ENCODE data around the gene BRCA1. TPM values are rescaled to one million over a fixed set of nuclear protein-coding genes. Genes with fewer than 3 reads are reported as not detected.
"Not testable (repeated sequence)": the region's sequence is repeated elsewhere in the genome, so short reads cannot be mapped to it uniquely, and the experiment has no call there.

The BRCA1 gene
- total RNA-seq, 2 donors from 2014 or later = 41.6 to 111 TPM

- no peak for DNase-seq (ENCODE audit: low spot score)
- Mint-ChIP-seq H3K27me3 (no peaks in the 10 kb centered on the region), H3K36me3 (peaks cover 16% of the 10 kb centered on the region), H3K9me3 (no peaks in the 10 kb centered on the region), H3K27ac (no peak overlapping the region), H3K4me3 (no peak overlapping the region), H3K4me1 (ENCODE audit: low read depth in 2 of 2) (peaks cover 2 to 4% of the 10 kb centered on the region in 2 donors)
- ATAC-seq = no peak
These were observed 6.2 kb downstream of the BRCA1 start for GRCh38 chr17:43118679-43119615.

- ATAC-seq = no peak
- H3K27ac Mint-ChIP-seq = no peak overlapping the region
- H3K4me3 Mint-ChIP-seq = no peak overlapping the region
- peaks cover 12% of the 10 kb centered on the region for H3K36me3 Mint-ChIP-seq
- H3K4me1 Mint-ChIP-seq (ENCODE audit: low read depth in 2 of 2) = no peaks in the 10 kb centered on the region
- no peaks in the 10 kb centered on the region for H3K9me3 Mint-ChIP-seq
- no peak for DNase-seq (ENCODE audit: low spot score)
- no peaks in the 10 kb centered on the region for H3K27me3 Mint-ChIP-seq
These were observed 11.0 kb downstream of the BRCA1 start for GRCh38 chr17:43114151-43114552.

- H3K9me3 Mint-ChIP-seq = no peaks in the 10 kb centered on the region
- DNase-seq (ENCODE audit: low spot score) (no peak), ATAC-seq (no peak)
- no peaks in the 10 kb centered on the region for H3K27me3 Mint-ChIP-seq
- H3K4me3 Mint-ChIP-seq = no peak overlapping the region
- H3K27ac Mint-ChIP-seq = no peak overlapping the region
- peaks cover 6% of the 10 kb centered on the region for H3K36me3 Mint-ChIP-seq
- H3K4me1 Mint-ChIP-seq (ENCODE audit: low read depth in 2 of 2) = no peaks in the 10 kb centered on the region
These were observed 18.6 kb downstream of the BRCA1 start for GRCh38 chr17:43106552-43106951.

- DNase-seq (ENCODE audit: low spot score) (no peak), ATAC-seq (no peak)
- no peaks in the 10 kb centered on the region for H3K4me1 Mint-ChIP-seq (ENCODE audit: low read depth in 2 of 2)
- H3K4me3 Mint-ChIP-seq = no peak overlapping the region
- no peaks in the 10 kb centered on the region for H3K9me3 Mint-ChIP-seq
- peaks cover 6% of the 10 kb centered on the region for H3K36me3 Mint-ChIP-seq
- H3K27ac Mint-ChIP-seq = no peak overlapping the region
- no peaks in the 10 kb centered on the region for H3K27me3 Mint-ChIP-seq
These were observed 20.0 kb downstream of the BRCA1 start for GRCh38 chr17:43105146-43105545.

GRCh38 chr17:43104665-43105064 is 20.5 kb downstream of the BRCA1 start:
- Mint-ChIP-seq H3K4me3 (no peak overlapping the region), H3K9me3 (no peaks in the 10 kb centered on the region), H3K27ac (no peak overlapping the region), H3K27me3 (no peaks in the 10 kb centered on the region), H3K4me1 (ENCODE audit: low read depth in 2 of 2) (no peaks in the 10 kb centered on the region), H3K36me3 (peaks cover 6% of the 10 kb centered on the region)
- no peak for DNase-seq (ENCODE audit: low spot score)
- ATAC-seq = no peak

GRCh38 chr17:43095364-43095763 is 29.8 kb downstream of the BRCA1 start:
- H3K36me3 Mint-ChIP-seq = peaks cover 26% of the 10 kb centered on the region
- not testable (repeated sequence) for H3K4me3 Mint-ChIP-seq; ATAC-seq; DNase-seq (ENCODE audit: low spot score); H3K9me3 Mint-ChIP-seq; H3K27ac Mint-ChIP-seq; H3K27me3 Mint-ChIP-seq; H3K4me1 Mint-ChIP-seq (ENCODE audit: low read depth in 2 of 2)

- ATAC-seq (no peak), DNase-seq (ENCODE audit: low spot score) (no peak)
- H3K27me3 Mint-ChIP-seq = no peaks in the 10 kb centered on the region
- no peak overlapping the region for H3K4me3 Mint-ChIP-seq
- no peaks in the 10 kb centered on the region for H3K4me1 Mint-ChIP-seq (ENCODE audit: low read depth in 2 of 2)
- H3K36me3 Mint-ChIP-seq = peaks cover 26% of the 10 kb centered on the region
- H3K9me3 Mint-ChIP-seq = no peaks in the 10 kb centered on the region
- no peak overlapping the region for H3K27ac Mint-ChIP-seq
These were observed 30.9 kb downstream of the BRCA1 start for GRCh38 chr17:43094129-43094835.

- no peaks in the 10 kb centered on the region for H3K27me3 Mint-ChIP-seq
- H3K9me3 Mint-ChIP-seq = no peaks in the 10 kb centered on the region
- ATAC-seq (no peak), DNase-seq (ENCODE audit: low spot score) (no peak)
- no peak overlapping the region for H3K4me3 Mint-ChIP-seq
- H3K27ac Mint-ChIP-seq = no peak overlapping the region
- no peaks in the 10 kb centered on the region for H3K4me1 Mint-ChIP-seq (ENCODE audit: low read depth in 2 of 2)
- peaks cover 26% of the 10 kb centered on the region for H3K36me3 Mint-ChIP-seq
These were observed 32.3 kb downstream of the BRCA1 start for GRCh38 chr17:43092901-43093300.

- H3K4me1 Mint-ChIP-seq (ENCODE audit: low read depth in 2 of 2) = no peaks in the 10 kb centered on the region
- H3K27me3 Mint-ChIP-seq = no peaks in the 10 kb centered on the region
- ATAC-seq = no peak
- H3K27ac Mint-ChIP-seq = no peak overlapping the region
- peaks cover 18% of the 10 kb centered on the region for H3K36me3 Mint-ChIP-seq
- no peaks in the 10 kb centered on the region for H3K9me3 Mint-ChIP-seq
- no peak for DNase-seq (ENCODE audit: low spot score)
- no peak overlapping the region for H3K4me3 Mint-ChIP-seq
These were observed 35.1 kb downstream of the BRCA1 start for GRCh38 chr17:43090022-43090421.

- ATAC-seq = no peak
- H3K36me3 Mint-ChIP-seq = peaks cover 4% of the 10 kb centered on the region
- no peaks in the 10 kb centered on the region for H3K9me3 Mint-ChIP-seq
- no peak overlapping the region for H3K4me3 Mint-ChIP-seq
- no peaks in the 10 kb centered on the region for H3K4me1 Mint-ChIP-seq (ENCODE audit: low read depth in 2 of 2)
- no peak overlapping the region for H3K27ac Mint-ChIP-seq
- no peaks in the 10 kb centered on the region for H3K27me3 Mint-ChIP-seq
- DNase-seq (ENCODE audit: low spot score) = no peak
These were observed 39.7 kb downstream of the BRCA1 start for GRCh38 chr17:43085474-43085873.

GRCh38 chr17:43079641-43080302 is 45.4 kb downstream of the BRCA1 start:
- DNase-seq (ENCODE audit: low spot score) (no peak), ATAC-seq (no peak)
- H3K4me1 Mint-ChIP-seq (ENCODE audit: low read depth in 2 of 2) = no peaks in the 10 kb centered on the region
- H3K4me3 Mint-ChIP-seq = no peak overlapping the region
- no peaks in the 10 kb centered on the region for H3K9me3 Mint-ChIP-seq
- peaks cover 4% of the 10 kb centered on the region for H3K36me3 Mint-ChIP-seq
- H3K27ac Mint-ChIP-seq = peak overlapping the region in 1 of 2 donors; percentile 47
- H3K27me3 Mint-ChIP-seq = no peaks in the 10 kb centered on the region

- ATAC-seq (no peak), DNase-seq (ENCODE audit: low spot score) (no peak)
- H3K4me1 Mint-ChIP-seq (ENCODE audit: low read depth in 2 of 2) = no peaks in the 10 kb centered on the region
- H3K4me3 Mint-ChIP-seq = no peak overlapping the region
- H3K27me3 Mint-ChIP-seq = no peaks in the 10 kb centered on the region
- H3K9me3 Mint-ChIP-seq = no peaks in the 10 kb centered on the region
- H3K36me3 Mint-ChIP-seq = no peaks in the 10 kb centered on the region
- H3K27ac Mint-ChIP-seq = no peak overlapping the region
These were observed 50.3 kb downstream of the BRCA1 start for GRCh38 chr17:43074869-43075268.

- H3K9me3 Mint-ChIP-seq = no peaks in the 10 kb centered on the region
- H3K27ac Mint-ChIP-seq = no peak overlapping the region
- H3K4me1 Mint-ChIP-seq (ENCODE audit: low read depth in 2 of 2) = no peaks in the 10 kb centered on the region
- no peak overlapping the region for H3K4me3 Mint-ChIP-seq
- ATAC-seq = no peak
- H3K36me3 Mint-ChIP-seq = peaks cover 1% of the 10 kb centered on the region
- H3K27me3 Mint-ChIP-seq = no peaks in the 10 kb centered on the region
- DNase-seq (ENCODE audit: low spot score) = no peak
These were observed 54.3 kb downstream of the BRCA1 start for GRCh38 chr17:43070872-43071271.

GRCh38 chr17:43070257-43070656 is 54.9 kb downstream of the BRCA1 start:
- Mint-ChIP-seq H3K9me3 (no peaks in the 10 kb centered on the region), H3K4me3 (no peak overlapping the region), H3K4me1 (ENCODE audit: low read depth in 2 of 2) (no peaks in the 10 kb centered on the region), H3K27ac (no peak overlapping the region), H3K36me3 (peaks cover 4% of the 10 kb centered on the region), H3K27me3 (no peaks in the 10 kb centered on the region)
- ATAC-seq = no peak
- no peak for DNase-seq (ENCODE audit: low spot score)
